ENCODE measurements around the gene PLIN1. TPM values are rescaled to one million over a fixed set of nuclear protein-coding genes. Genes with fewer than 3 reads are reported as not detected.

PLIN1 gene
- total and polyA plus RNA-seq, 2 donors (not counting 1 experiment from before 2014, with no cell fraction given), result 0.97 to 1.2 TPM

DNA sequence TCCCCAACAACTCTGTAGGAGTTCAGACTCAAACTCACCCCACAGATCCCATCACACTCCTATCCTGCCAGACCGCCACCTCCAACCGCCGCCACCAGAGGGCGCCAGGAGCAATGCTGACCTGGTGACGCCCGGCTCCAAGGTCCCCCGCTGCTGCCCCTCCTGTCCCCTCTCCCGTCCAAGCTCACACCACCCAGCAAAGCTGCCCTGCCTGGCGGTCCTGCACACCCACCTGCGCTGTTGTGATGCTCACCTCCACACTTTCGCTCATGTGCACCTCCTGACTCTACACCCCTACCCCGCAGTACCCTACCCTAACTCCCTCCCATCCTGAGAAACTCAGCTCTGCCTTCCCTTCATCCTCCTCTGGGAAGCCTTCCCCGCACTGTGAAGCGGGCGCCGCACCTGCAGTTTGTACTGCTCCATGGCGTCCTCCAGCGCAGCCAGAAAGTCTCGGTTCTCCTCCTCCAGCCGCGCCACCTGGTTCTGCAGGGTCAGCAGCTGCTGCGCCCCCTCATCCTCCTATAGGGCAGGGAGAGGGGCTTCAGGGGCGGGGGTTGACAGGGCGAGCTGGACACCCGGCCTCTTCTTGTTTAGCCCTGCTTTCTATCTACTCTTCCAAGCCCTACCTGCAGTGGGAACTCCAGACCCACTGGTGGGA, 31.8 kb downstream of the PLIN1 start:
- Histone ChIP-seq H3K9me3 (ENCODE audit: control extremely low read depth in 1 of 3, control insufficient read depth in 2 of 3, insufficient read depth in 1 of 3, low read length in 2 of 3) (peaks cover 0 to 15% (median 0%) of the 10 kb centered on the region in 3 donors), H3K27me3 (replicated peaks in 1 of 4; ENCODE audit: control extremely low read depth in 1 of 4, control insufficient read depth in 3 of 4, insufficient read depth in 4 of 4, low read length in 3 of 4) (peaks cover 0 to 3% (median 0%) of the 10 kb centered on the region in 4 experiments), H3K27ac (ENCODE audit: low read length in 2 of 2) (no peak overlapping the region), H3K4me2 (replicated peaks; ENCODE audit: low read depth, low read length, poor library complexity, severe bottlenecking) (no peak overlapping the region), H3K79me2 (ENCODE audit: control insufficient read depth, insufficient read depth, low read length) (no peaks in the 10 kb centered on the region), H3K9ac (ENCODE audit: low read length) (no peak overlapping the region), H3K36me3 (replicated peaks in 1 of 2; ENCODE audit: control extremely low read depth in 1 of 2, control insufficient read depth in 1 of 2, extremely low read depth in 1 of 2, insufficient read depth in 2 of 2, low read length in 1 of 2) (no peaks in the 10 kb centered on the region), H2AFZ (ENCODE audit: insufficient read depth, low read depth, low read length, poor library complexity, severe bottlenecking) (no peak overlapping the region), H3K4me1 (ENCODE audit: control insufficient read depth in 2 of 2, insufficient read depth in 2 of 2, low read length in 2 of 2) (no peaks in the 10 kb centered on the region), H3K4me3 (ENCODE audit: control extremely low read depth in 1 of 5, extremely low read depth in 1 of 5, insufficient read depth in 1 of 5, low read depth in 2 of 5, low read length in 4 of 5) (no peak overlapping the region), H4K20me1 (ENCODE audit: control insufficient read depth, insufficient read depth, low read length, poor library complexity, severe bottlenecking) (no peaks in the 10 kb centered on the region)
- peaks cover 2% of the 10 kb centered on the region for H3K4me1 Mint-ChIP-seq
- peak; percentile 53 for DNase-seq
- no peaks in the 10 kb centered on the region for H3K9me3 Mint-ChIP-seq (ENCODE audit: insufficient read depth)
- H3K27me3 Mint-ChIP-seq, result no peaks in the 10 kb centered on the region
- no peak for ATAC-seq (ENCODE audit: low read depth)
- TF ChIP-seq, protein P1, sequence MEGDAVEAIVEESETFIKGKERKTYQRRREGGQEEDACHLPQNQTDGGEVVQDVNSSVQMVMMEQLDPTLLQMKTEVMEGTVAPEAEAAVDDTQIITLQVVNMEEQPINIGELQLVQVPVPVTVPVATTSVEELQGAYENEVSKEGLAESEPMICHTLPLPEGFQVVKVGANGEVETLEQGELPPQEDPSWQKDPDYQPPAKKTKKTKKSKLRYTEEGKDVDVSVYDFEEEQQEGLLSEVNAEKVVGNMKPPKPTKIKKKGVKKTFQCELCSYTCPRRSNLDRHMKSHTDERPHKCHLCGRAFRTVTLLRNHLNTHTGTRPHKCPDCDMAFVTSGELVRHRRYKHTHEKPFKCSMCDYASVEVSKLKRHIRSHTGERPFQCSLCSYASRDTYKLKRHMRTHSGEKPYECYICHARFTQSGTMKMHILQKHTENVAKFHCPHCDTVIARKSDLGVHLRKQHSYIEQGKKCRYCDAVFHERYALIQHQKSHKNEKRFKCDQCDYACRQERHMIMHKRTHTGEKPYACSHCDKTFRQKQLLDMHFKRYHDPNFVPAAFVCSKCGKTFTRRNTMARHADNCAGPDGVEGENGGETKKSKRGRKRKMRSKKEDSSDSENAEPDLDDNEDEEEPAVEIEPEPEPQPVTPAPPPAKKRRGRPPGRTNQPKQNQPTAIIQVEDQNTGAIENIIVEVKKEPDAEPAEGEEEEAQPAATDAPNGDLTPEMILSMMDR (IDR thresholded peaks at IDR 0.05), result peak; percentile 70
- no peak for TF ChIP-seq EZH2 (IDR thresholded peaks at IDR 0.05; ENCODE audit: borderline replicate concordance, insufficient read depth, low read depth, low read length, poor library complexity, severe bottlenecking)
- H3K4me3 Mint-ChIP-seq, result no peak overlapping the region
- H3K27ac Mint-ChIP-seq, result no peak overlapping the region
- POLR2A ChIA-PET, result no interaction called here
- WGBS (ENCODE audit: insufficient coverage), result 53% methylated on average over 21 of the region's 25 CpGs
- CTCF ChIA-PET, result interaction anchor here (1.1 to 1.2 kb wide), 2 partner anchors 20 to 440 kb away, joined by 3 read pairs; no protein-coding TSS in a partner anchor
- intact Hi-C loops (cut with micrococcal nuclease), result no loop called here

DNA sequence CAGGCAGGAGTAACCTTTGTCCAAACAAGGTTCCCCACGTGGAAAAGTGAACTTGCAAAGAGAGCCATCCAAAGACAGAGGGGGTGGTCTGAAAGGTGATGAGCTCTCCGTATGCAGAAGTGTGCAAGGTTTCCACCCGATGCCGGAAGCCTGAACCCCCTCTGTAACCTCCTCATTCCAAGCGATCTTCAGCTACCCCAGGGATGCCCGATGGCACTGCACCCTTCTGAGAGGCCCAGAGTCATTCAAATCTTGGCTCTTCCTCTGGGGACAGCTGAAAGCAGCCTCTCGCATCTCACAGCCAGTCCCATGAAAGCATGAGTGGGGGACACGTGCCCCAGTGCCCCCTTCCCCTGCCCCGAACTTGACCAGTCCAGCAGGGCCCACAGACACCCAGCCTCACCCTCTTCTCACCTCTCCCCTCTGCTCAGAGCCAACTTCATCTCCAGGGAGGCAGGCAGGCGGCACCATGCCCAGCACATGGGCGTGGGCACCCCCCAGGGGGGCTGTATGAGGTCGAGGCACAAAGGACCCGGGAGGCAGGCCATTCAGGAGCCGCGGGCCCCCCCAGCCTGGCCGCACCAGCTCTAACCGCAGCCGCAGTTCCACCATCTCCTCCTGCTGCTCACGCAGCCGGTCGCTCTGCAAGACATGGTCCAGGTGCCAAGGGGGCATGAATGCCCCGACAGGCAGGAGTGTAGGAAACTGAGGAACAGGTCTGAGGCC, 32.6 kb downstream of the PLIN1 start:
- 90% methylated on average over 19 of the region's 22 CpGs for WGBS (ENCODE audit: insufficient coverage)
- H3K79me2 ChIP-seq (ENCODE audit: control insufficient read depth, insufficient read depth, low read length), result no peaks in the 10 kb centered on the region
- Mint-ChIP-seq H3K27ac (no peak overlapping the region), H3K27me3 (no peaks in the 10 kb centered on the region), H3K9me3 (ENCODE audit: insufficient read depth) (no peaks in the 10 kb centered on the region), H3K4me3 (no peak overlapping the region), H3K4me1 (peaks cover 2% of the 10 kb centered on the region)
- peaks cover 0 to 15% (median 0%) of the 10 kb centered on the region in 3 donors for H3K9me3 ChIP-seq (ENCODE audit: control extremely low read depth in 1 of 3, control insufficient read depth in 2 of 3, insufficient read depth in 1 of 3, low read length in 2 of 3)
- H4K20me1 ChIP-seq (ENCODE audit: control insufficient read depth, insufficient read depth, low read length, poor library complexity, severe bottlenecking), result no peaks in the 10 kb centered on the region
- DNase-seq (no peak), ATAC-seq (ENCODE audit: low read depth) (no peak)
- no peak overlapping the region for H3K27ac ChIP-seq (ENCODE audit: low read length in 2 of 2)
- no peak overlapping the region for H2AFZ ChIP-seq (ENCODE audit: insufficient read depth, low read depth, low read length, poor library complexity, severe bottlenecking)
- ChIA-PET CTCF (interaction anchor here (1.1 kb wide), 1 partner anchor 20 kb away, joined by 3 read pairs; no protein-coding TSS in a partner anchor), POLR2A (no interaction called here)
- H3K4me1 ChIP-seq (ENCODE audit: control insufficient read depth in 2 of 2, insufficient read depth in 2 of 2, low read length in 2 of 2), result no peaks in the 10 kb centered on the region
- no peak overlapping the region for H3K4me2 ChIP-seq (replicated peaks; ENCODE audit: low read depth, low read length, poor library complexity, severe bottlenecking)
- peaks cover 0 to 3% (median 0%) of the 10 kb centered on the region in 4 experiments for H3K27me3 ChIP-seq (replicated peaks in 1 of 4; ENCODE audit: control extremely low read depth in 1 of 4, control insufficient read depth in 3 of 4, insufficient read depth in 4 of 4, low read length in 3 of 4)
- intact Hi-C loops (cut with micrococcal nuclease), result no loop called here
- no peak overlapping the region for H3K9ac ChIP-seq (ENCODE audit: low read length)
- H3K4me3 ChIP-seq (ENCODE audit: control extremely low read depth in 1 of 5, extremely low read depth in 1 of 5, insufficient read depth in 1 of 5, low read depth in 2 of 5, low read length in 4 of 5), result no peak overlapping the region
- no peaks in the 10 kb centered on the region for H3K36me3 ChIP-seq (replicated peaks in 1 of 2; ENCODE audit: control extremely low read depth in 1 of 2, control insufficient read depth in 1 of 2, extremely low read depth in 1 of 2, insufficient read depth in 2 of 2, low read length in 1 of 2)
- TF ChIP-seq, protein P1 (IDR thresholded peaks at IDR 0.05), result no peak
- no peak for TF ChIP-seq EZH2 (IDR thresholded peaks at IDR 0.05; ENCODE audit: borderline replicate concordance, insufficient read depth, low read depth, low read length, poor library complexity, severe bottlenecking)
